Brain pericyte (primary cell): ENCODE measurements around the gene IRX2.

Experiments used
- DNase-seq: peaks from one replicate; pipeline ENCODE4 v3.0.0-alpha.2; 2012; ENCODE audit warnings: low read depth, low spot score

The IRX2 gene

GRCh38 chr5:2756211-2757152 lies 5.0 kb upstream of the IRX2 start:
- no peak for DNase-seq

GRCh38 chr5:2755681-2756171 lies 4.2 kb upstream of the IRX2 start:
- DNase-seq = no peak

DNA sequence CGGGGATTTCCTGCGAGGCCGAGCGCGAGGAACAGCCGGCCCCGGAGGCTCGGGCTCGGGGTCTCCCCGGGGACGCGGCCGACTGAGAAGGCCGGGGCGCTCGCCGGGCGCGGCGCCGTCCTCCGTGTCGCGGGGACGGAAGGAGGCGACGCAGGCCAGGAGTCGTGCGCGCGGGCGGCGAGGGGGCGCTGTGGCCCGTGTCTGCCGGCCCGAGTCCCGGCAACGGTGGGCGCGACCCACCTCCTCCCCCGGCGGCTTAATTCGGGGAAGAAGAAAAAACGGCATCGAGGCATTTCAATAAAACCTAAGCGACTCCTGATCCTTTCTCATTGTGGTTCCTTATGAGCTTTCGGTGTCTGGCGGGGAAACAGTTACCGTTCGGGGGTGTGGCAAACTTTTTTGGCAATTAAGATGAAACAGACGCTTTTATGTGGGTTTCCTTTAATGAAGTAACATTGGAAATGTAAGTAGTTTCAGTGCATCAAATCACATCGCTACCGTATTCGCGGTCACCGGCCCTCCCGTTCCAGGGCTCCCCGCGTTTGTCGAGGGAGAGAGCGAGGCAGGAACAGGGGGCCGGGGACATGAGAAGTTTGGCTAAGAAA lies 3.7 kb upstream of the IRX2 start:
- no peak for DNase-seq

GRCh38 chr5:2754581-2755075 lies 3.2 kb upstream of the IRX2 start:
- no peak for DNase-seq

- DNase-seq = no peak
Measured at GRCh38 chr5:2753452-2754420, 2.3 kb upstream of the IRX2 start.

- DNase-seq = no peak
Measured at GRCh38 chr5:2752821-2753439, 1.5 kb upstream of the IRX2 start.

GRCh38 chr5:2752059-2752820 lies 763 bp upstream of the IRX2 start:
- no peak for DNase-seq

DNA sequence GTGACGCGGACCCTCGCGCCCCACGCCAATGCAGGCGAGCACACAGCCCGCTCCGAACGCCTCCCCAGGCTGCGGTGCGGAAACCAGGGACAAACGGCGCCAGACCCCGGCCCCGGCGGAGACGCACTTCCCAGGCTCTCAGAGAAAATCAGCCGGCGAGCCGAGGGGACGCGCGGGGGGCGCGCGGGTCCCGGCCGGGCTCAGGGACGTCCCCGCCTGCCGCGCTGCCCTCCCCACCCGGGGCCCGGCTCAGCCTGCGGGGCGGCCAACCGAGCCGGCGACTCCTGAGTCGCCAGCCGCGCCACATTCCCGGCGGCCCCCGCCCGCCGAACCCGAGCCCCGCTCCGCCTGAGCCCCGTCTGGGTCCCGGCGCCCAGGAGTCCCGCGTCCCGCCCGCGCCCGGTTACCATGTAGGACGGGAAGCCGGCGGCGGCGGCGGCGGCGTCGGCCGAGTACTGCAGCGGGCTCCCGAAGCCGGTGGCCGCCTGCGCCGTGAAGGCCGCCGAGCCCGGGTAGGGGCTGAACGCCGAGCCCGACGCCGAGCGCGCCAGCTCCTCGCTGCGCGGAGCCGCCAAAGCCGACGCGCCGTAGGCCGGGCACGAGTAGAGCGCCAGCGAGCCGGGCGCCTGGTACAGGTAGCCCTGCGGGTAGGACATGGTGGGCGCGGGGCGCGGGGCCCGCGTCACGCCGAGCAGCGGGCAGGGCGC lies 566 bp downstream of the IRX2 start:
- DNase-seq = no peak

GRCh38 chr5:2750026-2750757 lies 1.3 kb downstream of the IRX2 start:
- no peak for DNase-seq

DNA sequence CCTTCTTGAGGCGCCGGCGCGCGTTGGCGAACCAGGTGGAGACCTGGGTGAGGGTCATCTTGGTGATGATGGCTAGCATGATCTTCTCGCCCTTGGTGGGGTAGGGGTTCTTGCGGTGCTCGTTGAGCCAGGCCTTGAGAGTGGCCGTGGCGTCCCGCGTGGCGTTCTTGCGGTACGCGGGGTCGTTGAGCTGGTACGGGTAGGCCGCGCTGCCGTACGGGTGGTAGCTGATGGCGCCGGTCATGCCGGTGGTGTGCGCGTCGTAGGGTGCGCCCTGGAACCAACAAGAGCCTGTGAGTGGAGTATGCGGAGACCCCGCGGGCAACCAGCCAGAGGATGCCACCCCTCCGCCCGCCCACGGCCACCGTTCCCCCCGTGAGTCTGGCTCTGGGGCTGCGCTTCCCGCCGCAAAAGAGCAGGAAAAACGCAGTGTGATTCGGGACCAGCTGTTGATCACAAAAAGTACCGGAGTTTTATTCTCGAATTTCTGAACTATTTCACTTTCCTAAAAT lies 1.9 kb downstream of the IRX2 start:
- no peak for DNase-seq

- no peak for DNase-seq
Measured at GRCh38 chr5:2748861-2749513, 2.5 kb downstream of the IRX2 start.

- no peak for DNase-seq
Measured at GRCh38 chr5:2748179-2748860, 3.2 kb downstream of the IRX2 start.

- DNase-seq = no peak
Measured at GRCh38 chr5:2747363-2748162, 3.9 kb downstream of the IRX2 start.

- no peak for DNase-seq
Measured at GRCh38 chr5:2746561-2747032, 4.9 kb downstream of the IRX2 start.

DNA sequence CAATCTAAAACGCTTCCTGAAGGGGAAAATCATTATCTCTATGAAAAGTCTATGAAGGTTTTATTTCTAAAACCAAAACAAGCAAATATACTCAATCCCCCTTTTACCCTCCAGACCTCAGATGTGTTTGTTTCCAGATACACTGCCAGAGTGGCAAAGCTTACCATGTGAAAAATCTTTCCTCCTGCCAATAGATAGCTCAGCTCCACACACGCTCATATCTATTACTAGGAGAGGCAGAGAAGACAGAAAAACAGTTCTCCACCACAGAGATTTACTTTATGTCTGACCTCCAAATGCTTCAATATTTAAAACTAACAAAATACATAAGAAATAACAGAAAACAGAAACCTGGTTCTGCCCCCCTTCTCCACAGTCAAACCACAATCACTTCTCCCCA lies 7.0 kb downstream of the IRX2 start:
- DNase-seq = no peak

DNA sequence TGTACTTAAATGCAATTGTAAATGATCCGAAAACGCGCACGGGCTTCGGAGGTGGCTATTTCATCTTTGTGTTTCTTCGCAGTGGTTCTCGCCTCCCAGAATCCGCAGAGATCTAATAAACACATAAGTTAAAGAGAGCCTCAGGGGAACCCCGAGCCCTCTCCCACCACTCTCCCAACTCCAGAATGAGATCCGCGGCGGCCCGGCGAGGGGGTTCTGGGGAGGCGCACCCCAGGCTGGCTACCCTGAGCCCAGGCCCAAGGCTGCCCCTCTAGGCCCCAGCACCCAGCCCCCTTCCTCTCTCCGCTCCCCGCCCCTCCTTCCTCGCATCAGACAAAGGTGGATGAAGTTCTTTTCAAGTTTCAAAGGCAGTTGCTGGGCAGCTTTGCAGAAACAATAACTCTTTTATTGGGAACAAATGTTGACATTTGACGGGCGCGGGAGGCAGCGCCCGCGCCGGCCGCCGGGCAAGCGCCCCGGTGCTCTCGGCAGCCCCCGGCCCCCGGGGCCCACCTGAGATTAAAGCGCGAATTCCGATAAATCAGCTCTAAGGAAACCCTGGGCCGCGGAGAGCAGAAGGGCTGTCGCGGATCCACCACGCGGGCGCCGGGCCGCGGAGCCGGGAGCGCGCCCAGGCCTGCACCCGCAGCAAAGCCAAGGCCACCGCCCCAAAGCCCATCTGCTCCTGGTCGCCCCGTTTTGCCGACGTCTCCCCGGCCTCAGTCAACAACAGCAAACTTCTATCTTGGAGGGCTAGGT lies 8.4 kb downstream of the IRX2 start:
- DNase-seq = no peak
